A549 treated with GW870086 at 1 μM for 4 hours (cell line): ENCODE data around the gene CPVL. TPM values are rescaled to one million over a fixed set of nuclear protein-coding genes. Genes with fewer than 3 reads are reported as not detected.

Source experiments
- total RNA-seq: library from RNA; stranded (reverse); fragments of 200-300 nt; extraction: Qiagen RNA extraction; gene quantifications from 5 replicates; pipeline ENCODE4 v1.2.3, GENCODE V29; 2022; ENCODE audit warnings: low read depth

CPVL gene
- 0.21 to 0.55 TPM (median 0.44 TPM) in 4 of 5 replicates, not detected in the other for total RNA-seq

DNA sequence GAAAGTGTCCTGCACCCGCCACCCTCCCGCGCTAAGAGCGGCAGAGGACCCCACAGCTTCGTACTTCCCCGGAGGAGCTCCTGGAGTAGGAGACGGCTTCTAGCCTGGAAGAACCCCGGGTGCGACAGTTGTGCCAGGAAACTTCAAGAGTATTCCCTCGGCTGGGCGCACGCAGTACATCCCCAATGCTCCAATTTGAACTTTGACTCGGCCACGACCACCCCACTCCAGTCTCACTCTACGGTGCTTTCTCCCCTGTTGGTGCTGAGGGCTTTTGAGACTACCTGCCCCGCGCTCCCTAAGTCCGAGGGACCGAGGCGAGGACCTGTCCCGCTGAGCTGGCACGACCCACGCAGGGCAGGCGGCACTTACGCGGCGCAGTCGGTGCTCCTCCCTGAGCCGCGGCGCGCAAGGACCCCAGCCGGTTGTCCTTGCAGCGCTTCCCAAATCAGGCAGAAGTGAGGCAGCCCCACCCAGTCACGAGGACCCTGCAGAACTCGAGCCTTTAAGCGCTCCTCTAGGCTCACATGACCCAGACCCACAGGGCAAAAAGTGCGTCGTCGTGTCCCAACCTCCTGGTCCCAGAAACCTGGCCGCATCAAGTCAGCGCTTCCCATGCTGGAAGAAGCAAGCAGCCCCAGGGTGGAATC lies at the start of gene CPVL:
CPVL (minus strand) TSS at position 481 of the 650 bp plus-strand sequence. CDS start 25,476 bp downstream, outside the sequence.

DNA sequence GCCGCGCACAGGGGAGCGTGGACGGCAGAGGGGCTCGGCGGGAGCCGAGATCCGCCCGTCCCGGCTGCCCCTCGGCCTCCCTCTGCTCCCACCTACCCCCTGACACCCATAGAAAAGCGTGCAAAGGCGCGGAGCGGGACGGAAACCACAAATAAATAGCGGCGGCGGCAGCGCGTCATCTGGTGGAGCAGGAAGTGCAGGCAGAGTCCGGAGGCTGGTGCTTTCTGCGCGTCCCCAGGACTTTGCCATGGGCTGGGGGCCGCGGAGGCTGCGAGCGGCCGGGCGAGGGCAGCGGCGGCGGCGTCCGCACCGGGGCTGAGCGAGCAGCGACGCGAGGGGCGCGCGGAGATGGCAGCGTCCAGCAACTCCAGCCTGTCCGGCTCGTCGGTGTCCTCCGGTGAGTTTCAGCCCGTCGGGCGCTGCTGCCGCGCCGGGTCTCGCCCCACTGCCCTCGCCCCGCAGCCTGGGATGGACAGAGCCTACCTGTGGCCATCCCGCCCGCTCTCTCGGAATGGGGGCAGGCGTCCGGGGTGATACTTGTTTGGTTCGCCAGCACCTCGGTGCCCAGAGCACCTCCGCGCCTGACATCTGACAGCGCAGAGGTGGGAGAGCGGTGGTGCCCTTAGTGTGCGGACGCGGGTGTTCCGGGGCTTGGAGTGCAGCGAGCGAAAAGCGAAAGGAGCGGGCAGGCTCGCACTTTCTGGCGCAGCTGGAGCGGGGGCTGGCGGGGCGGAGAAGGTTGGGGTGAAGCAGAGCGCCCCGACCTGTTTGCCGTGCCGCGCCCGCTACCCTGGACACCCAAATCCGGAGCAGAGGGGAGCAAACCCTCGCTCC lies 48.5 kb upstream of the CPVL start, which contains the start of gene CHN2:
CHN2 (plus strand) TSS at position 182 of the 834 bp plus-strand sequence.

DNA sequence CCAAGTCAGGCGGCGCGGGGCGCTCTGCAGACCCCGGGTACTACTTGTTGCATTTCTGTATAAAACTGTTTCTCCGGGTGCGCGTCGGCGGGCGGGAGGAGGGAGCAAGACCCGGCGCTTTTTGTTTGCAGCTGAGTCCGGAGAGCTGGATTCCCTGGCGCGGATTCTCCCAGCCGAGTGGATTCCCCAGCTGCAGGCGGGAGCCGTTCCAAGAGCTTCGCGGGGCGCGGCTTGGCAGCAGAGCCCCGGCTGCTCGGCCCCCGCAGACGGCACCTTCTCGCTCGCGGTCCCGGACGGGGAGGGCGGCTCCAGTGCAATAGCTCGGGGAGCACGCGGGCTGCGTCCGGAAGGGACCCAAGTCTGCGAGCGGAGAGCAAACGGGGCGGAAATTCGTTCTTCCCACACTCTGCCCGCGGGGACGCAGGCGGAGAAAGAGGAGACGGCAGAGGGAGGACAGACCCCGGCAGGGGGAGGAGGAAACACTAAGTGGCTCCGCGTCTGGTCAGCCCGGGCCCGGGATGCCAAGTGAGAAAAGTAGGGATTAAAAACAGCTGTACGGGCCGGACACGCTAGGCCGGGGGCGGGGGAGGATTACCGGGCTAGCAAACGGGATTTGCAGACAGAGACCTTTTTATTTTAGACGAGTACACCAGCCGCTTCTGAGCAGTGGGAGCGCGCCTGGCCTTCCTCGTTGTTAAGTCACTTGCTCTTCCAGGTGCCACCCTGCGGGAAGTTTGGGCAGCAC lies 187.9 kb downstream of the CPVL start, which contains the start of gene TRIL:
TRIL (minus strand) TSS at position 96 of the 745 bp plus-strand sequence. CDS start 284 bp downstream, outside the sequence.

Other genes with a start within 250 kb of the CPVL start
- gene TRIL, start 188.2 kb downstream of the CPVL start, total RNA-seq, result not detected in 5 replicates
- 0.22 TPM in 1 of 5 replicates, not detected in the others for gene CHN2, start 48.2 kb upstream of the CPVL start, total RNA-seq